GM10266 (cell line): ENCODE measurements around the gene IFNGR1.

Experiments
- DNase-seq: peaks from one replicate; pipeline ENCODE4 v3.0.0; 2012; ENCODE audit errors: extremely low spot score
- TF ChIP-seq, protein P1 (sequence below): IDR thresholded peaks from 2 replicates; pipeline ENCODE4 v1.5.1; 2012; ENCODE audit warnings: mild to moderate bottlenecking, low read depth; ENCODE audit not compliant: control insufficient read depth, insufficient read depth; ENCODE audit errors: missing control alignments

Gene IFNGR1

DNA sequence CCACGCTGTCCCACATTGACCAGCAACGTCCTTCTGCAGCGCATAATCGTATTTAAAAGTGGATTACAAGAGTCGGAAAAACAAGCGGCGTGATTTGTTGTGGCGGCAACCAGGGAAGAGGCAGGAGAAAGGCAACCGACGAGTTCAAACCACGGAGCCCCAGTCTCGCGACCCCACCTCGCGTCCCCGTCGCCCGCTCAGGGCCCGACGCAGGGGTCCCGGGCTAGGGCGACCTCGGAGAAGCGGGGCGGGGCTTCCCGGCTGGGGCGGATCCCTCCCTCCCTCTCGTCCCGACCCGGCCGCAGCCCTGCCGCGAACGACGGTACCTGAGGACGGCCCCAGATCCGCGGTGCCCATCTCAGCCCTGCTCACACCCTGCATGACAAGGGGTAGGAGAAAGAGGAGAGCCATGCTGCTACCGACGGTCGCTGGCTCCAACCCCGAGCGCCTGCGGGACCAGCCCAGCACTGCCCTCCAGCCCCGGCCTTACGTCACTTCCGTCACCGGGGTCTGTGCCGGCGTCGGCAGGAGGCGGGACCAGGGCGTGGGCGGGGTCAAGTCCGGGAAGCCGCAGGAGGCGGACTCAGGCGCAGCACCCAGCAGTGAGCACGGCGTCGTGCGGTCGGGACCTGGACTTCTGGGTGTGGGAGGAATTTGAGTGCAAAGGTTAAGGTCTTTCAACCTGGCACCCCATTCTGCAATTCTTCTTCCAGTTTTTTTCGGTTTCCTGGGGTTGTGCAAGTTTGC, at the start of gene IFNGR1:
IFNGR1 (minus strand) TSS at position 469 of the 747 bp plus-strand sequence; CDS start at position 411, 58 bp downstream.
- TF ChIP-seq, protein P1, sequence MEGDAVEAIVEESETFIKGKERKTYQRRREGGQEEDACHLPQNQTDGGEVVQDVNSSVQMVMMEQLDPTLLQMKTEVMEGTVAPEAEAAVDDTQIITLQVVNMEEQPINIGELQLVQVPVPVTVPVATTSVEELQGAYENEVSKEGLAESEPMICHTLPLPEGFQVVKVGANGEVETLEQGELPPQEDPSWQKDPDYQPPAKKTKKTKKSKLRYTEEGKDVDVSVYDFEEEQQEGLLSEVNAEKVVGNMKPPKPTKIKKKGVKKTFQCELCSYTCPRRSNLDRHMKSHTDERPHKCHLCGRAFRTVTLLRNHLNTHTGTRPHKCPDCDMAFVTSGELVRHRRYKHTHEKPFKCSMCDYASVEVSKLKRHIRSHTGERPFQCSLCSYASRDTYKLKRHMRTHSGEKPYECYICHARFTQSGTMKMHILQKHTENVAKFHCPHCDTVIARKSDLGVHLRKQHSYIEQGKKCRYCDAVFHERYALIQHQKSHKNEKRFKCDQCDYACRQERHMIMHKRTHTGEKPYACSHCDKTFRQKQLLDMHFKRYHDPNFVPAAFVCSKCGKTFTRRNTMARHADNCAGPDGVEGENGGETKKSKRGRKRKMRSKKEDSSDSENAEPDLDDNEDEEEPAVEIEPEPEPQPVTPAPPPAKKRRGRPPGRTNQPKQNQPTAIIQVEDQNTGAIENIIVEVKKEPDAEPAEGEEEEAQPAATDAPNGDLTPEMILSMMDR: no peak
- DNase-seq: peak; percentile 86

DNA sequence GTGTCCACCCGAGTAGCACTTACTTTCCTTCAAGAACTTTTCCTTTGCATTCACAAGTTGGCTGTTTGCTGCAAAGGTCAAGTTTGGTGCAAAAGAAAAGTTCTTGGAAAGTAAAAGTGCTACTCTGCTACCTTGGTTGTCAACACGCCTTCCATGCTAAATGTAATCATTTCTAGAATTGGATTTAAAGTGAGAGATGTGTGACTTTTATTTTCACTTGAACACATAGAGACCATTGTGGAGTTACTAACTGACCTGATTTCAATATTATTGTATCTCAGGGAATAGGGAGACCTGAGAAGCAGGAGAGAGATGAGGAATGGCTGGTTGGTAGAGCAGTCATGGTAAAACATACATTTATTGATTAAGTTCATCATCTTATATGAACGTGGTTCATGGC, 49.7 kb upstream of the IFNGR1 start:
- TF ChIP-seq, protein P1: no peak
- DNase-seq: no peak

DNA sequence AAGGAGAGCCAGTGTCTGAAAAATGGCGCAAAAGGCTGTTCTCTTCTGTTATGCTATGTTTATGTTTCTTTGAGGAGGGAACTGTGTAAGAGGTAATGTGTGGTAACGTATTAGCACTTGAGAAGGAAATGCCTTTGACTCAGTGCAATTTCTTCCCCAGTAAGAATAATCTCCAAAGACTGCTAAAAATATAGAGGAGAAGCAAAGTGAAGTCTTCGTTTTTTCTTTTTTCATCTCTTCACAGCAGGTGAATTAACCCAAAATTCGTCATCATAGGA, 47.1 kb upstream of the IFNGR1 start:
- TF ChIP-seq, protein P1: no peak
- no peak for DNase-seq

DNA sequence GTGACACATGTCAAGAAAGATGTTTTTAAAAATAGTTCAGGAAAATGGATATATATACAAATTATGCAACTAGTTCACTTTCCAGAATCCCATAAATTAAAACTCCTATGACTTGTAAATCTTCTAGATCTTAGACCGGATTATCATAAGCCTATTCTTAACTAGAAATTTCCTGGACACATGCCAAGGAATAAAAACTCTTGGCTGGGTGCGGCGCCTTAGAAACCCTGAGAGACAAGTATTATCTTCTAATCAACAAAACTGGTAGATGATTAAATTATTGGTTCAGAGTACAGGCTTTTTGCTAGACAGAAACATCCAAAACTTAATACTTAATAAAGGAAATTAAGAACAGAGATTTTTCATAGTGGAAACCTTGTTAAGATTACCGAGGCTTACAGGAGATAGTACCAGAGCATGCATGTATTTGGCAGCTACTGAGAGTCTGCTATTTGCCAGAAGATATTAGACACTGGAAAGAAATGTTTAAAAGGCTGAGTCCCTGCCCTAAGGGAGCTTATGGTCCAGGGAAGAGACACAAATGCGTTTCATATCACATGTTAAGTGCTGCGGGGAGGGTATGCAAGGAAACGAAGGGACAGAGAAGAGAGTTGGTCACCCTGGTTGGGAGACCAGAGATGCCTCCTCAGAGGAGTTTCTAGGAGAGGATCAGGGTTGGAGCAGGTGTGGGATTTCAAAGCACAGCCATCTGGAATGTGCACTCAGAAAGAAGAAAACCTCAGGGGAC, 46.5 kb upstream of the IFNGR1 start:
- TF ChIP-seq, protein P1: no peak

DNA sequence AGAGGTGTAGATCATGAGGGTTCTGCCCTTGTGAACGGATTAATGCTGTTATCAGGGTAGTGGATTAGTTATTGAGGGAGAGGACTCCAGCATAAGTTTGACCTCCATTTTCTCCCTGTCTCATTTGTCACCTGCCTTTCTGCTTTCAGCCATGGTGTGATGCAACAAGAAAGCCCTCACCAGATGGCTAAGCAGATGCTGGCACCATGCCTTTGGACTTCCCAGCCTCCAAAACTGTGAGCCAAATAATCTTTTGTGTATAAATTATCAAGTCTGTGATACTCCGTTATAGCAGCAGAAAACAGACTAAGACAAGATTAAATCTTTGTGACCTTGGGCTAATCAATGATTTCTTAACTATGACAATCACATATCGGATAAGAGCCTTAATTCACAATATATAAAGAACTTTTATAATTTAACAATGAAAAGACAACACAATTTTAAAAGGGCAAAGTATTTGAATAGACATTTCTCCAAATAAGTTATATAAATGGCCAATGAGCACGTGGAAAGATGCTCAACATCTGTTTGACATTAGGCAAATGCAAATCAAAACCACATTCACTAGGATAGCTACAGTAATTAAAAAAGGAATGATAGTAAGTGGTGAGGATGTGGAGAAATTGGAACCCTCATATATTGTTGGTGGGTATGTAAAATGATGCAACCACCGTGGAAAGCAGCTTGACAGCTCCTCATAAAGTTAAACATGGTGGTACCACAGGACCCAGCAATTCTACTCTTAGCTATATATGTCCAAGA, 45.3 kb upstream of the IFNGR1 start:
- no peak for DNase-seq
- TF ChIP-seq, protein P1: no peak

More for the DNA sequence above, 46.5 kb upstream of the IFNGR1 start:
- no peak for DNase-seq

DNA sequence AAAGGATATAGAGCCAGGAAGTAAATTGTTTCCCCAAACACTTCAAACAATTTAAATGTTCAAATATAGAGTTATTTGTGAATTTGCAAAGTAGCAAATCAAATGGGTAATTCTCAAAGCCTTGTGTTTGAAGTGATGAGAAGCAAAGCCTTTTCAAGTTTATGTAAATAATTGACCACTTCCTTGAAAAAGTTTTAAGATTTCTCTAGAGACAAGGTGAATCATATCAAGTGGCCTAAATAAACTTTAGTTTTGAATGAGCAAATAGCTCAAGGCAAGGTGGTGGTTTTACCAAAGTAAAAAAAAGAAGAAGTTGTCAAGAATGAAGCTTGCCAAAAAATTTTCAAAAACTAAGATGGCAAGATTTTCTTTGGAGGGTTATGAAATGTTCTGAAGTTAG, 42.6 kb upstream of the IFNGR1 start:
- DNase-seq: peak; percentile 28
- TF ChIP-seq, protein P1: no peak

DNA sequence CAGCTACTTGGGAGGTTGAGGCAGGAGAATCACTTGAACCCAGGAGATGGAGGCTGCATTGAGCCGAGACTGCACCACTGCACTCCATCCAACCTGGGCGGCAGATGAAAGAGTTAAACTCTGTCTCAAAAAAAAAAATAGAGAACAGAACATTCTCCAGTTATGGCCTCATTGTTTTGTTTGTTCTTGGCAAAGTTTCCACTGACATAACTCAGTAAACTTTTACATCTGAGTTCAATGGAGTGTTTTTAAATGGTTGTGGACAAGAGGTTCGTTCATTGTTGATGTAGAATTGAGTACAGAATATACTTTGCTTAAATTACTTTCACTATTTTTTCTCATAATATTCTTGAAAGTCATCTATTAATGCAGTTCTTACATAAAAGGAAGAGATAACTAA, 42.2 kb upstream of the IFNGR1 start:
- TF ChIP-seq, protein P1: no peak
- no peak for DNase-seq
